ENCODE results near the gene EMC10.
A peak's percentile ranks its signal among the peaks of the same experiment; 100 is the strongest.
"Not testable (repeated sequence)": the region's sequence is repeated elsewhere in the genome, so short reads cannot be mapped to it uniquely, and the experiment has no call there.

The EMC10 gene

DNA sequence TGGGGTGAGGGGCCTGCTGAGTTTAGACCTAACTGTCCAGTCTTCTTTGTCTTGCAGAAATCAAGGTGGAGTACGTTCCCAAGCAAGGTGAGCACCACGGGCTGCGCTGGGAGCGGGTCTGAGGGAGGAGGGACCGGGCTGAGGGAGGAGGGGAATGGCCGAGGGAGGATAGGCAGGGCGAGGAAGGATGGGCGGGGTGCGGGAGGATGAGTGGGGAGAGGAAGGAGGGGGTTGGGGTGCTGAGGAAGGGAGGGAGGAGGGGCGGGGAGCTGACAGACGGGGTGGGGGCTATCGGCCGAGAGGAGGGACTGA, 25.1 kb upstream of the EMC10 start:
- no peak for DNase-seq (ENCODE audit: low read depth)

DNA sequence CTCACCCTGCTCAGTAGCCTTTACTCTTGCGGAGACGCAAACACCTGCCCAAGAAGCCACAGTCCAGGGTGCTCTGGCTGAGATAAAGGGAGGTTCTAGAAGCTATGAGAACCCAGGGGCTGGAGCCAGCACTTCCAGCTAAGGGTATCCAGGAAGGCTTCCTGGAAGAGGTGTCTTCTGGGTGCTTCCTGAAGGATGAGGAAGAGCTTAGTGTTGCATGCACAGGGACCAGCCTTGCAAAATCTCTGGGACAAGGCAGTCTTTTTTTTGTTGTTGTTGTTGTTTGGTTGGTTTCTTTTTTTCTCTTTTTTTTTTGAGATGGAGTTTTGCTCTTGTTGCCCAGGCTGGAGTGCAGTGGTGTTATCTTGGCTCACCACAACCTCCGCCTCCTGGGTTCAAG, 23.1 kb upstream of the EMC10 start:
- DNase-seq (ENCODE audit: low read depth): no peak

- no peak for DNase-seq (ENCODE audit: low read depth)
Measured at GRCh38 chr19:50455992-50456391, 20.3 kb upstream of the EMC10 start.

- no peak for DNase-seq (ENCODE audit: low read depth)
Measured at GRCh38 chr19:50457300-50457699, 19.0 kb upstream of the EMC10 start.

DNA sequence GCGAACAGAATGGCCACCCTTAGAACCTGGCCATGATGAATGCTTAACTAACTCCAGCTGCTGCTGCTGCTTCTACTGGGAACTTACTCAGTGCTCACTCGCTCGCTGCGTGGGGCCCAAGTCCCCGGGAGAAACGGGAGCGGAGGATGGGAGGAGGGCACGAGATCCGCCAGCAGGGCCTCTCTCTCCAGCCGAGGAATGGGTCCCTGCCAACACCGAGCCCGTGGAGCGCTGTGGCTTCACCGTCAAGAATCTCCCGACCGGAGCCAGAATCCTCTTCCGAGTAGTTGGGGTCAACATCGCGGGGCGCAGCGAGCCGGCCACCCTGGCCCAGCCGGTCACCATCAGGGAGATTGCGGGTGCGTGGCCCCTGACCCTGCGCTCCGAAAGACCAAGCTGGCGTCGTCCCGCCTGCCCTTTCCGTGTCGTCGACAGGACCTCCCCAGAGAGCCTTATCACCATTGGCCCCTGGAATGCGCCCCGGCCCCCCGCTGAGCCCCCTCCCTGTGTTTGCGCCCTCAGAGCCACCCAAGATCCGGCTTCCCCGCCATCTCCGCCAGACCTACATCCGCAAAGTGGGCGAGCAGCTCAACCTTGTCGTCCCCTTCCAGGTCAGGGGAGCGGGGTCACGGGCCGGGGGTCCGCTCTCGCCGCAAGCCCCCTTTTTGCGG, 17.8 kb upstream of the EMC10 start:
- no peak for DNase-seq (ENCODE audit: low read depth)

- no peak for DNase-seq (ENCODE audit: low read depth)
Measured at GRCh38 chr19:50459067-50459456, 17.2 kb upstream of the EMC10 start.

DNA sequence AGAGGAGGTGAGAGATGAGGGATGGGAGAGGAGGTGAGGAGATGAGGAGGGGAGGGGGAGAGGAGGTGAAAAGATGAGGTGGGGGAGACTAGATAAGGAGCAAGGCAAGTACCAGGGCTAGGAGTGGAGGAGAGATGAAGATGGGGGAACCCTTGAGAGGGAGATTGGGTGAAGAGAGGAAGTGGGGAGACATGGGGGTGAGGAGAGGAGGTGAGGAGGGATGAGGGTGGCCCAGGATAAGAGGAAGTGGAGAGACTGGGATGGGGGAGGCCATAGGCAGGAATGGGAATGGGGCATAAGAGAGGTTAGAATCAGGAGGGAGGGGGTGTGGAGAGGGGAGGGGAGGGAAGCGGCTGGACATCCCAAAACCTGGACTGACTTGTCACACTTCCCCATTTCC, 16.7 kb upstream of the EMC10 start:
- DNase-seq (ENCODE audit: low read depth): no peak

DNA sequence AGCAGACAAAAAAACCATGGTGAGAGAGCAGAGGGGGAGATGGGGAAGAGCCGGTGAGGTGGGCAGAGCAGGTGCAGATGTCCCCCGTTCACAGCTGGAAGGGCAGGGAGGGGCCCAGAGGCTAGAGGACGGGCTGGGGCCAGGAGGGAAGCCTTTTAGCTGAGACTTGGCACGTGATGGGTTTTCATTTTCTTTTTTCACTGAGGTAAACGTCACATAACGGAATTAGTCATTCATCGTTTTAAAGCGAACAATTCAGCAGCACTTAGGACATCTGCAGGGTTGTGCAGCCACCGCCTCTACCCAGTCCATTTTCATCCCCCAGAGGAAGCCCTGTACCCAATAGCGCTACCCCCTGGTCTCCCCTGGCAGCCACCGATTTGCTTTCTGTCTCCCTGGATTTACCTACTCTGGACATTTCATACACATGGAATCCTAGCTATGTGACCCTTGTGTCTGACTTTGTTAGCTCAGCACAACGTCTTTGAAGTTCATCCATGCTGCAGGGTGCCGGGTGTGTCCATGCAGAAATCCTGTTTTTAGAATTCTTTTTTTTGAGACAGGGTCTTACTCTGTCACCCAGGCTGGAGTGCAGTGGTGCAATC, 16.0 kb upstream of the EMC10 start:
- DNase-seq (ENCODE audit: low read depth): no peak

- DNase-seq (ENCODE audit: low read depth): peak; percentile 41
Measured at GRCh38 chr19:50461066-50461875, 15.0 kb upstream of the EMC10 start.

GRCh38 chr19:50462970-50463369, 13.3 kb upstream of the EMC10 start:
- no peak for DNase-seq (ENCODE audit: low read depth)

DNA sequence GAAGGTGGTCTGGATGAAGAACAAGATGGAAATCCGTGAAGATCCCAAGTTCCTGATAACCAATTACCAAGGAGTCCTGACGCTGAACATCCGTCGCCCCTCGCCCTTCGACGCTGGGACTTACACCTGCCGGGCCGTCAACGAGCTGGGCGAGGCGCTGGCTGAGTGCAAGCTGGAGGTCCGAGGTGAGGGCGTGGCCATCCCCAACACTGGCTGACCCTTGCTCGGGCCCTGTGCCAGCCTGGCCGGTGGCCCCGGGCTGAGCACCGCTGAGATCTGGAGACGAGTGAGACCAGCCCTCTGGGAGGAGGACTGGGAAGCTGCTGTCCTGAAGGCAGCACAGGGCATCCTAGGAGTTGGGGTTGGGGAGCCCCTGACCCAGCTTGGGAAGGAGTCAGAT, 12.0 kb upstream of the EMC10 start:
- DNase-seq (ENCODE audit: low read depth): no peak

GRCh38 chr19:50465000-50465399, 11.3 kb upstream of the EMC10 start:
- DNase-seq (ENCODE audit: low read depth): no peak

DNA sequence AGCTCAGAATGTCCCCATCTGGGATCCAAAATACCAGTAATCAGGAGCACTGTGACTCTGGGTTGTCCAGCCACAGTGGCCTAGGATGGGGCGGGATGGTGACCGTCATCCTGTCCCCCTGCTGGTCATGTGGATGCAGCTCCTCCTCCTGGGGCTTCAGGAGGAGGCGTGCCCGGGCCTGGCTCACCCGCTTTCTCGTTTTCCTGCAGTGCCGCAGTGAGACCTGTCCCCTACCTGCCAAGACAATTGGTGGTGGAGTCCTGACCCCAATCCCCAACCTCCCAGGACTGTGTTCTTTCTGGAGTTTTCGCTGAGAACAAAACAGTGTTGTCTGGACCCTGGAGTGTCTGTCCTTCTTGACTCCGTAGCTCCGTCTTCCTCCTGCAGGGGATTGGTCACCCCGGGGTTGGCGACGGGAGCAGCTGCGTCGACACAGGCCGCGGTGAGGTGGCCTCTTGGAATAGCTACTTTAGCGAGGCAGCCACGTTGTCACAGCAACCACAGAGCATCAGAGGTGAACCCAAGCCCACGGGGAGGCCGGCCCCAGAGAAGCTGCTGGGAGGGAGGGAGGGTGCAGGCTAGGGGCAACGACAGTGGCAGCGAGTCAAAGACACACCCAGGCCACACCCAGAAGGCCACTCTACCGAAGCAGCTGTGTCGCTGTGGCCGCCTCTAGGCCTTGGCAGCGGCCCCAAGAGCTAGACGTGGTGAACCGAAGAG, 10.2 kb upstream of the EMC10 start:
- DNase-seq (ENCODE audit: low read depth): no peak

- DNase-seq (ENCODE audit: low read depth): no peak
Measured at GRCh38 chr19:50466706-50467039, 9.6 kb upstream of the EMC10 start.

- no peak for DNase-seq (ENCODE audit: low read depth)
Measured at GRCh38 chr19:50467566-50467965, 8.7 kb upstream of the EMC10 start.

DNA sequence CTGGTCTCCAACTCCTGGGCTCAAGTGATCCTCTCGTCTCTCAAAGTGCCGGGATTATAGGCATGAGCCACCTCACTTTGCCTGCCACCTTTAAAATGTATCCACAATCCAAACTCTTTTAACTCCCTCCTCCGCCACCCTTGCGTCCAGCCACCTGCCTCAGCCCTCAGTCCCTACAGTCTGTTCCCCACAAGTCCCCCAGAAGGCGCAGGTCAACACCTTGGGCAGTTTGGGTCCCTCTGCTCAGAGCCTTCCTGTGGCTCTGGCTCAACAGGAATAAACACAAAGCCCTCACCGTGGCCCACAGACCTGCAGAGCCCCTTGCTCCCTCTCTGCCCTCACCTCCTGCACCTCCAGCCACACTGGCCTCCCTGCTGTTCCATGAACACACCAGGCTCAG, 7.5 kb upstream of the EMC10 start:
- no peak for DNase-seq (ENCODE audit: low read depth)

- not testable (repeated sequence) for DNase-seq (ENCODE audit: low read depth)
Measured at GRCh38 chr19:50473336-50473735, 3.0 kb upstream of the EMC10 start.

GRCh38 chr19:50475101-50475568, 1.2 kb upstream of the EMC10 start:
- no peak for DNase-seq (ENCODE audit: low read depth)

- no peak for DNase-seq (ENCODE audit: low read depth)
Measured at GRCh38 chr19:50475736-50476223, 527 bp upstream of the EMC10 start.

DNA sequence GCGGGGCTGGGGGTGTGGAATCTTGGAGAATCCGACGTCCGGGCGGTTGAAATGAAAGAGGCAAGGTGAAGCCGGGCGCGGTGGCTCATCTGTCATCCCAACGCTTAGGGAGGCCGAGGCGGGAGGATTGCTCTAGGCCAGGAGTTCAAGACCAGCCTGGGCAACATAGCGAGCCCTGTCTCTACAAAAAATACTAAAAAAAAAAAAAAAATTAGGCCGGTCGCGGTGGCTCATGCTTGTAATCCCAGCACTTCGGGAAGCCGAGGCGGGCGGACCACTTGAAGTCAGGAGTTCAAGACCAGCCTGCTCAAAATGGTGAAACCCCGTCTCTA, 566 bp downstream of the EMC10 start:
- no peak for DNase-seq (ENCODE audit: low read depth)

DNA sequence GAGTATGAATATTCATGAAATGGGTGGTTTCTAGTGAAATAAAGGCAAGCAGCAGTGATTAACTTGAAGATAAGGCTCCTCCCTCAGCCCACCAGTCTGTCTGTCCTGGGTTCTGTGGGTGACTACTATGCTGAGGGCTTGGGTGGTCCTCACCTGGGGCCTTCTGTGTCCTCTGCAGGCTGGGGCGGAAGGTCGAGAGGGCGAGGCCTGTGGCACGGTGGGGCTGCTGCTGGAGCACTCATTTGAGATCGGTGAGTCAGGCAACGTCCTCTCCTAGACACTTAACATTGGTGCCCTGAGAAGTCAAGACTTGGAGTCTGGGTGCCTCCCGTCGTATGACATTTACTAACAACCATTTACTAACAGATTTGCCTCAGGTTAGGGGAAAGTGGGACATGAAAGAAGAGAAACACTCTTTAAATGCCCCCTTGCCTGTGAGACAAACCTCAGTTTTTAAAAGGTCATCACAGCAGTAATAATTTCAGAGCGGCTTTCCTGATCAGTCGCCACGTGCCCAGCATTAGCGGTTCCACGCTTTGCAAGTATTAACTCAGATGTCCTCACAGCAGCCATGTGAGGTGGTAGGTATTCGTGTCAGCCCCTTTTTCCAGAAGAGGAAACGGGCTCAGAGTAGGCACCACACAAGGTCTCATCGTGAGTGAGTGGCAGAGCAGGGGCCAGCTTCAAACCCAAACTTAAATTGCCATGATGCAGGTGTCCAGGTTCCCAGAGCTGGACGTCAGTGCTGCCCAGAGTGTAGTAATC, 1.6 kb downstream of the EMC10 start:
- no peak for DNase-seq (ENCODE audit: low read depth)

All from stimulated activated CD8-positive, alpha-beta memory T cell treated with anti-CD3 and anti-CD28 coated beads, Interleukin-7, amount 100 ng/mL, for 24 hours (primary cell).